ENCODE results near the gene CCNT1. TPM values are rescaled to one million over a fixed set of nuclear protein-coding genes. Genes with fewer than 3 reads are reported as not detected.

CCNT1 gene
- total and polyA plus RNA-seq, 10 of the 15 experiments (the other 5 are each of a cell fraction or from before 2014, with no cell fraction given), result 6.3 to 37.3 (median 20.0) TPM

- TF ChIP-seq MXI1 (IDR thresholded peaks at IDR 0.05; ENCODE audit: low read depth, low read length), result peak; percentile 3
- peak; percentile 98 for TF ChIP-seq ZBTB40 (IDR thresholded peaks at IDR 0.05; ENCODE audit: borderline replicate concordance)
- no peak for TF ChIP-seq WRNIP1 (IDR thresholded peaks at IDR 0.05; ENCODE audit: borderline replicate concordance, low read depth, low read length)
- no peak for TF ChIP-seq EZH2 (IDR thresholded peaks at IDR 0.05; ENCODE audit: borderline replicate concordance, control insufficient read depth, low read depth, low read length)
- peak; percentile 11 for TF ChIP-seq RELA (IDR thresholded peaks at IDR 0.05; ENCODE audit: borderline replicate concordance, partially characterized antibody)
- peak in 1 of 2 experiments; percentile 46; a peak in 2 of 4 replicates for TF ChIP-seq EP300 (IDR thresholded peaks at IDR 0.05; ENCODE audit: borderline replicate concordance in 1 of 2, control insufficient read depth in 1 of 2, low read depth in 2 of 2, low read length in 2 of 2)
- no peak for TF ChIP-seq E2F4 (IDR thresholded peaks at IDR 0.05; ENCODE audit: low read depth, low read length)
- peak in 1 of 2 experiments; percentile 98; a peak in 2 of 3 replicates for TF ChIP-seq EGR1 (IDR thresholded peaks at IDR 0.05; ENCODE audit: borderline replicate concordance in 1 of 2, low read depth in 2 of 2, low read length in 2 of 2)
- peak; percentile 93 for TF ChIP-seq ELK1 (IDR thresholded peaks at IDR 0.05; ENCODE audit: low read depth, low read length)
- peak; percentile 76 for TF ChIP-seq ZBTB11 (CRISPR knock-in tag; IDR thresholded peaks at IDR 0.05)
- no peak for TF ChIP-seq NFYB (IDR thresholded peaks at IDR 0.05; ENCODE audit: insufficient read depth, low read depth, low read length)
- TF ChIP-seq POLR2A (IDR thresholded peaks at IDR 0.05; ENCODE audit: low read depth, low read length), result peak; percentile 87
- peak; percentile 67; the same call in 1 of the 2 replicates for TF ChIP-seq PML (IDR thresholded peaks at IDR 0.05; ENCODE audit: low read length)
- peak; percentile 96 for TF ChIP-seq NR2F1 (conservative IDR thresholded peaks at IDR 0.05)
- peak; percentile 44; the same call in 1 of the 2 replicates for TF ChIP-seq POLR2AphosphoS2 (IDR thresholded peaks at IDR 0.05; ENCODE audit: low read depth, low read length)
- 0 out of 2 replicates have a peak, but pooled peaks have one; percentile 81 for TF ChIP-seq STAT1 (conservative IDR thresholded peaks at IDR 0.05)
- TF ChIP-seq SIX5 (IDR thresholded peaks at IDR 0.05; ENCODE audit: low read depth, low read length, severe bottlenecking), result peak; percentile 63
Observed at GRCh38 chr12:48716493-48717251, at the start of gene CCNT1 (continued).
